Testis (tissue), 2 donors: ENCODE data around the gene CFAP57.

ENCODE experiments used
- CTCF ChIP-seq, 3 experiments: fragments of 450-650 bp in 2 of 3; fragments of 200-600 bp in 1 of 3; sonication (generic) in 1 of 3; IDR thresholded peaks; one replicate each; pipeline ENCODE4 v1.5.1; 2016 to 2019; ENCODE audit warnings: antibody characterized with exemption in 3 of 3, mild to moderate bottlenecking in 2 of 3, moderate library complexity in 1 of 3
- POLR2A ChIP-seq: fragments of 450-650 bp; IDR thresholded peaks from one replicate; pipeline ENCODE4 v1.6.1; 2017; ENCODE audit warnings: antibody characterized with exemption, mild to moderate bottlenecking, moderate library complexity

- TF ChIP-seq CTCF (IDR thresholded peaks at IDR 0.05), result no peak
- TF ChIP-seq POLR2A, result no peak
These were observed 107.5 kb downstream of the CFAP57 start for GRCh38 chr1:43279666-43280065.
